Measurements from ENCODE around the gene AASDH.

Gene AASDH

DNA sequence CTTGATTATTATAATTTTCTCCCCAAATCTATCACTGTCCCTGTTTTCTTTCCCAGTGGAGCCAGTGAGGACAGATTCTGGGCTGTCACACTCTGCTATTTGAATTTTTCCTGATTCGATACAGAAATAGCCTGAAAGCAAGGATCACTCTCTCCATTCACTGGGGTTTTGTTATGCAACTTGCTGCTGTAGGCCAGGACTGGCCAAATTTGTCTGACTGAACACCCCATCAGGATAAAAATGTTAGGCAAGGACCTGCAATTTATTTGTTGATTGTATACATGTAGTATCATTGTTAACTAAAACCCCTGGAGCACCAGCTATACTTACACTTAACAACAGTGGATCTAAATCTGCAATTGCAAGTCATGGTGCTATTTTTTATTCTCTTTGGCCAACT lies 68.7 kb downstream of the AASDH start:
- 100% methylated on average over 1 of the region's 1 CpG for WGBS (ENCODE audit: insufficient coverage)
- Histone ChIP-seq H3K9me3 (ENCODE audit: control extremely low read depth in 1 of 5, control insufficient read depth in 4 of 5, insufficient read depth in 2 of 5, low read depth in 1 of 5, low read length in 4 of 5) (peaks cover 0 to 2% (median 0%) of the 10 kb centered on the region in 5 experiments), H3K27ac (ENCODE audit: insufficient read depth in 1 of 2, low read depth in 1 of 2, low read length in 2 of 2, poor library complexity in 1 of 2, severe bottlenecking in 2 of 2) (no peak overlapping the region), H3K4me1 (ENCODE audit: control extremely low read depth in 1 of 4, control insufficient read depth in 4 of 4, insufficient read depth in 4 of 4, low read length in 3 of 4) (no peaks in the 10 kb centered on the region), H3K27me3 (replicated peaks in 2 of 5; ENCODE audit: control insufficient read depth in 4 of 5, insufficient read depth in 5 of 5, low read length in 4 of 5) (no peaks in the 10 kb centered on the region), H3K36me3 (ENCODE audit: control insufficient read depth in 4 of 4, insufficient read depth in 4 of 4, low read length in 3 of 4) (peaks cover 3 to 62% (median 38%) of the 10 kb centered on the region in 4 experiments), H3K4me3 (ENCODE audit: control insufficient read depth in 1 of 7, extremely low read depth in 1 of 7, insufficient read depth in 4 of 7, low read depth in 2 of 7, low read length in 6 of 7) (no peak overlapping the region)
- ChIA-PET CTCF (no interaction called here), POLR2A (no interaction called here)
- DNase-seq, result no peak

DNA sequence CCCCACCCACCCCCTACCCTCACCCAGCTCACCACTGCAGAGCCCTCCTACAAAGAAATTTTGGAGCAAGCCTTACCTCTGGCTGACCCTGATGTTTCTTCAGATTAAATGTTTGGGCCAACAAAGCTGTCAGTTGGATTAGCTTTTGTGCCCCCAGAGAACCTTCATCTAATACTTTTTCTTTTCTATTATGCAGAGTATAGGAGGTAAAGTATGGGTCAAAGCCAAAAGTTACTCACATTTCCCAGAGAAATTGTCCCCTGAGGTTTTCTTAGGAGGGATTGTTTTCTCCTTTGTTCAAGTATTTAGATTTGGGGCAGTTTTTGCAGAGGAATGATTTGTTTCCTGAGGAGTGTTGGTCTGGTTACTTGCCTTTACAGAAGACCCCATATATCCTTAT lies 69.5 kb downstream of the AASDH start:
- Histone ChIP-seq H3K27ac (ENCODE audit: insufficient read depth in 1 of 2, low read depth in 1 of 2, low read length in 2 of 2, poor library complexity in 1 of 2, severe bottlenecking in 2 of 2) (no peak overlapping the region), H3K4me1 (ENCODE audit: control extremely low read depth in 1 of 4, control insufficient read depth in 4 of 4, insufficient read depth in 4 of 4, low read length in 3 of 4) (no peaks in the 10 kb centered on the region), H3K36me3 (ENCODE audit: control insufficient read depth in 4 of 4, insufficient read depth in 4 of 4, low read length in 3 of 4) (peaks cover 3 to 62% (median 42%) of the 10 kb centered on the region in 4 experiments), H3K27me3 (replicated peaks in 2 of 5; ENCODE audit: control insufficient read depth in 4 of 5, insufficient read depth in 5 of 5, low read length in 4 of 5) (no peaks in the 10 kb centered on the region), H3K9me3 (ENCODE audit: control extremely low read depth in 1 of 5, control insufficient read depth in 4 of 5, insufficient read depth in 2 of 5, low read depth in 1 of 5, low read length in 4 of 5) (peaks cover 0 to 2% (median 0%) of the 10 kb centered on the region in 5 experiments), H3K4me3 (ENCODE audit: control insufficient read depth in 1 of 7, extremely low read depth in 1 of 7, insufficient read depth in 4 of 7, low read depth in 2 of 7, low read length in 6 of 7) (no peak overlapping the region)
- ChIA-PET POLR2A (no interaction called here), CTCF (no interaction called here)
- DNase-seq, result no peak

DNA sequence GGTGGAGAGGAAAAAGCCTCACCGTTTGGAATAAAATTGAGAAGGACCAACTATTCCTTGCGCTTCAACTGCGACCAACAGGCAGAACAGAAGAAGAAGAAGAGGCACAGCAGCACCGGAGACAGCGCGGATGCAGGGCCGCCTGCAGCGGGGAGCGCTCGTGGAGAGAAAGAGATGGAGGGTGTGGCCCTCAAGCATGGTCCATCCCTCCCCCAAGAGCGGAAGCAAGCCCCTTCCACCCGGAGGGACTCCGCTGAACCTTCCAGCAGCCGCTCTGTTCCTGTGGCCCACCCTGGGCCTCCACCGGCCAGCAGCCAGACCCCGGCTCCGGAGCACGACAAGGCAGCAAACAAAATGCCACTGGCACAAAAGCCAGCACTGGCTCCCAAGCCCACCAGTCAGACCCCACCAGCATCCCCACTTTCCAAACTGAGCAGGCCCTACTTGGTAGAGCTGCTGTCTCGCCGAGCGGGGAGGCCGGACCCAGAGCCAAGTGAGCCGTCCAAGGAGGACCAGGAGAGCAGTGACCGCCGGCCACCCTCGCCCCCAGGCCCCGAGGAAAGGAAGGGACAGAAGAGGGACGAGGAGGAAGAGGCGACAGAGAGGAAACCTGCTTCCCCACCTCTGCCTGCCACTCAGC lies 71.2 kb downstream of the AASDH start:
- Histone ChIP-seq H3K36me3 (ENCODE audit: control insufficient read depth in 4 of 4, insufficient read depth in 4 of 4, low read length in 3 of 4) (peaks cover 4 to 77% (median 51%) of the 10 kb centered on the region in 4 experiments), H3K4me1 (ENCODE audit: control extremely low read depth in 1 of 4, control insufficient read depth in 4 of 4, insufficient read depth in 4 of 4, low read length in 3 of 4) (no peaks in the 10 kb centered on the region), H3K4me3 (ENCODE audit: control insufficient read depth in 1 of 7, extremely low read depth in 1 of 7, insufficient read depth in 4 of 7, low read depth in 2 of 7, low read length in 6 of 7) (no peak overlapping the region), H3K9me3 (ENCODE audit: control extremely low read depth in 1 of 5, control insufficient read depth in 4 of 5, insufficient read depth in 2 of 5, low read depth in 1 of 5, low read length in 4 of 5) (peaks cover 0 to 2% (median 0%) of the 10 kb centered on the region in 5 experiments), H3K27ac (ENCODE audit: insufficient read depth in 1 of 2, low read depth in 1 of 2, low read length in 2 of 2, poor library complexity in 1 of 2, severe bottlenecking in 2 of 2) (no peak overlapping the region), H3K27me3 (replicated peaks in 2 of 5; ENCODE audit: control insufficient read depth in 4 of 5, insufficient read depth in 5 of 5, low read length in 4 of 5) (no peaks in the 10 kb centered on the region)
- POLR2A ChIA-PET, result no interaction called here
- CTCF ChIA-PET, result interaction anchor here (1.0 kb wide), 1 partner anchor 16 kb away, joined by 3 read pairs; no protein-coding TSS in a partner anchor
- WGBS (ENCODE audit: insufficient coverage), result 98% methylated on average over 26 of the region's 29 CpGs
- DNase-seq, result no peak

DNA sequence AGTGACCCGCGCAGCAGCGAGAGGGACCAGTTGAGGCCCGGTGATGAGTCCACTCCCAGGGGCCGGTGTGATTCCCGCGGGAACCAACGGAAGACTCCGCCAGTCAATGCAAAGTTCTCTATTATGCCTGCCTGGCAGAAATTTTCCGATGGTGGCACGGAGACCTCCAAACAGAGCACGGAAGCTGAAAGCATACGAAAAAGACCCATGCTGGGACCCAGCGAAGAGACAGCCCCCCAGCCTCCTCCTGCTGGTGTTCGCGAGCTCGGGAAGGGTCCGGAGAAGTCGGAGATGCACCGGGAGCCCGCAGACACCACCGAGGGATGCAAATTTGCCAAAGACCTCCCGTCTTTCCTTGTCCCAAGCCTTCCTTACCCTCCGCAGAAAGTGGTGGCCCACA lies 71.7 kb downstream of the AASDH start:
- Histone ChIP-seq H3K9me3 (ENCODE audit: control extremely low read depth in 1 of 5, control insufficient read depth in 4 of 5, insufficient read depth in 2 of 5, low read depth in 1 of 5, low read length in 4 of 5) (peaks cover 0 to 2% (median 0%) of the 10 kb centered on the region in 5 experiments), H3K27ac (ENCODE audit: insufficient read depth in 1 of 2, low read depth in 1 of 2, low read length in 2 of 2, poor library complexity in 1 of 2, severe bottlenecking in 2 of 2) (no peak overlapping the region), H3K4me1 (ENCODE audit: control extremely low read depth in 1 of 4, control insufficient read depth in 4 of 4, insufficient read depth in 4 of 4, low read length in 3 of 4) (no peaks in the 10 kb centered on the region), H3K4me3 (ENCODE audit: control insufficient read depth in 1 of 7, extremely low read depth in 1 of 7, insufficient read depth in 4 of 7, low read depth in 2 of 7, low read length in 6 of 7) (no peak overlapping the region), H3K36me3 (ENCODE audit: control insufficient read depth in 4 of 4, insufficient read depth in 4 of 4, low read length in 3 of 4) (peaks cover 4 to 80% (median 53%) of the 10 kb centered on the region in 4 experiments), H3K27me3 (replicated peaks in 2 of 5; ENCODE audit: control insufficient read depth in 4 of 5, insufficient read depth in 5 of 5, low read length in 4 of 5) (no peaks in the 10 kb centered on the region)
- 98% methylated on average over 24 of the region's 24 CpGs for WGBS (ENCODE audit: insufficient coverage)
- CTCF ChIA-PET, result no interaction called here
- POLR2A ChIA-PET, result no interaction called here
- DNase-seq, result no peak

DNA sequence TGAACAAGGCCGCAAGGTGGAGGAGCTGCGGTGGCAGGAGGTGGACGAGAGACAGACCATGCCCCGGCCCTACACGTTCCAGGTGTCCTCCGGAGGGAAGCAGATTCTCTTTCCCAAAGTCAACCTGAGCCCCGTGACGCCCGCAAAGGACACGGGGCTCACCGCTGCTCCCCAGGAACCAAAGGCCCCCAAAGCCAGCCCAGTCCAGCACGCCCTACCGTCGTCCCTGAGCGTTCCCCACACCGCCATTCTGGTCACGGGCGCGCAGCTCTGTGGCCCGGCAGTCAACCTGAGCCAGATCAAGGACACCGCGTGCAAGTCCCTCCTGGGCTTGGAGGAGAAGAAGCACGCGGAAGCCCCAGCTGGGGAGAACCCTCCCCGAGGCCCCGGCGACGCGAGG lies 72.2 kb downstream of the AASDH start:
- 97% methylated on average over 26 of the region's 29 CpGs for whole genome bisulfite sequencing (ENCODE audit: insufficient coverage)
- peaks cover 4 to 82% (median 51%) of the 10 kb centered on the region in 4 experiments for H3K36me3 ChIP-seq (ENCODE audit: control insufficient read depth in 4 of 4, insufficient read depth in 4 of 4, low read length in 3 of 4)
- H3K9me3 ChIP-seq (ENCODE audit: control extremely low read depth in 1 of 5, control insufficient read depth in 4 of 5, insufficient read depth in 2 of 5, low read depth in 1 of 5, low read length in 4 of 5), result peaks cover 0 to 2% (median 0%) of the 10 kb centered on the region in 5 experiments
- H3K4me1 ChIP-seq (ENCODE audit: control extremely low read depth in 1 of 4, control insufficient read depth in 4 of 4, insufficient read depth in 4 of 4, low read length in 3 of 4), result no peaks in the 10 kb centered on the region
- no peak for DNase-seq
- ChIA-PET CTCF (no interaction called here), POLR2A (no interaction called here)
- H3K27ac ChIP-seq (ENCODE audit: insufficient read depth in 1 of 2, low read depth in 1 of 2, low read length in 2 of 2, poor library complexity in 1 of 2, severe bottlenecking in 2 of 2), result no peak overlapping the region
- no peaks in the 10 kb centered on the region for H3K27me3 ChIP-seq (replicated peaks in 2 of 5; ENCODE audit: control insufficient read depth in 4 of 5, insufficient read depth in 5 of 5, low read length in 4 of 5)
- no peak overlapping the region for H3K4me3 ChIP-seq (ENCODE audit: control insufficient read depth in 1 of 7, extremely low read depth in 1 of 7, insufficient read depth in 4 of 7, low read depth in 2 of 7, low read length in 6 of 7)

DNA sequence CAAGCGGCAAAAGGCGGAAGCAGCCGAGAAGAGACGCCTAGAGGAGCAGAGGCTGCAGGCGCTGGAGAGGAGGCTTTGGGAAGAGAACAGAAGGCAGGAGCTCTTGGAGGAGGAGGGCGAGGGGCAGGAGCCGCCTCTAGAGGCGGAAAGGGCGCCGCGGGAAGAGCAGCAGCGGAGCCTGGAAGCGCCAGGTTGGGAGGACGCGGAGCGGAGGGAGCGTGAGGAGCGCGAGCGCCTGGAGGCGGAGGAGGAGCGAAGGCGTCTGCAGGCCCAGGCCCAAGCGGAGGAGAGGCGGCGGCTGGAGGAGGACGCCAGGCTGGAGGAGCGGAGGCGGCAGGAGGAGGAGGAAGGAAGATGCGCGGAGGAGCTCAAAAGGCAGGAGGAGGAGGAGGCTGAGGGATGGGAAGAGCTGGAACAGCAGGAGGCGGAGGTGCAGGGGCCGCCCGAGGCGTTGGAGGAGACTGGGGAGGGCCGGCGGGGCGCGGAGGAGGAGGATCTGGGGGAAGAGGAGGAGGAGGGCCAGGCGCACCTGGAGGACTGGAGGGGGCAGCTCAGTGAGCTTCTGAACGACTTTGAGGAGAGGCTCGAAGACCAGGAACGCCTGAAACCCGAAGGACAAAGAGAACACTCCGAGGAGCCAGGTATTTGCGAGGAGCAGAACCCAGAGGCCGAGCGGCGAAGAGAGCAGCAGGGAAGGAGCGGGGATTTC lies 72.9 kb downstream of the AASDH start:
- 97% methylated on average over 46 of the region's 50 CpGs for WGBS (ENCODE audit: insufficient coverage)
- POLR2A ChIA-PET, result no interaction called here
- peaks cover 0 to 2% (median 0%) of the 10 kb centered on the region in 5 experiments for H3K9me3 ChIP-seq (ENCODE audit: control extremely low read depth in 1 of 5, control insufficient read depth in 4 of 5, insufficient read depth in 2 of 5, low read depth in 1 of 5, low read length in 4 of 5)

DNA sequence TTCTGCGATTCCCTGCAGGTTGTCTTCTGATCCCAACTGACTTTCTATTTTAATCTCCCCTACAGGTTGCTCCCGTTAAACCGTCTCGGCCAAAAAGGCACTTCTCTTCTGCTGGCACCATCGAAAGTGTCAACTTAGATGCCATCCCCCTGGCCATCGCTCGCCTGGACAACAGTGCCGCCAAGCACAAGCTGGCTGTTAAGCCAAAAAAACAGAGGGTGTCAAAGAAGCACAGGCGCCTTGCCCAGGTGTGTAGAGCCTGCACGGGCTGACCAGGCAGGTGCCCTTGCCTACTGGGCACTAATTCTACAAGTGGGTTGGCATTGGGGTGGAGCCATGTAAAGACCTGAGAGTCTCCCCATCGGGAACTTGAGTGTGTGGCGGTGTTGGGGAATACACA lies 74.2 kb downstream of the AASDH start:
- Histone ChIP-seq H3K27me3 (replicated peaks in 2 of 5; ENCODE audit: control insufficient read depth in 4 of 5, insufficient read depth in 5 of 5, low read length in 4 of 5) (no peaks in the 10 kb centered on the region), H3K4me3 (ENCODE audit: control insufficient read depth in 1 of 7, extremely low read depth in 1 of 7, insufficient read depth in 4 of 7, low read depth in 2 of 7, low read length in 6 of 7) (no peak overlapping the region), H3K36me3 (ENCODE audit: control insufficient read depth in 4 of 4, insufficient read depth in 4 of 4, low read length in 3 of 4) (peaks cover 4 to 83% (median 54%) of the 10 kb centered on the region in 4 experiments), H3K4me1 (ENCODE audit: control extremely low read depth in 1 of 4, control insufficient read depth in 4 of 4, insufficient read depth in 4 of 4, low read length in 3 of 4) (no peaks in the 10 kb centered on the region), H3K27ac (ENCODE audit: insufficient read depth in 1 of 2, low read depth in 1 of 2, low read length in 2 of 2, poor library complexity in 1 of 2, severe bottlenecking in 2 of 2) (no peak overlapping the region), H3K9me3 (ENCODE audit: control extremely low read depth in 1 of 5, control insufficient read depth in 4 of 5, insufficient read depth in 2 of 5, low read depth in 1 of 5, low read length in 4 of 5) (peaks cover 0 to 2% (median 0%) of the 10 kb centered on the region in 5 experiments)
- over 99% methylated on average over 12 of the region's 12 CpGs for WGBS (ENCODE audit: insufficient coverage)
- POLR2A ChIA-PET, result no interaction called here
- no peak for DNase-seq
- CTCF ChIA-PET, result no interaction called here

More for the DNA sequence above, 72.9 kb downstream of the AASDH start:
- Histone ChIP-seq H3K4me1 (ENCODE audit: control extremely low read depth in 1 of 4, control insufficient read depth in 4 of 4, insufficient read depth in 4 of 4, low read length in 3 of 4) (no peaks in the 10 kb centered on the region), H3K27ac (ENCODE audit: insufficient read depth in 1 of 2, low read depth in 1 of 2, low read length in 2 of 2, poor library complexity in 1 of 2, severe bottlenecking in 2 of 2) (no peak overlapping the region), H3K4me3 (ENCODE audit: control insufficient read depth in 1 of 7, extremely low read depth in 1 of 7, insufficient read depth in 4 of 7, low read depth in 2 of 7, low read length in 6 of 7) (no peak overlapping the region), H3K36me3 (ENCODE audit: control insufficient read depth in 4 of 4, insufficient read depth in 4 of 4, low read length in 3 of 4) (peaks cover 4 to 80% (median 50%) of the 10 kb centered on the region in 4 experiments), H3K27me3 (replicated peaks in 2 of 5; ENCODE audit: control insufficient read depth in 4 of 5, insufficient read depth in 5 of 5, low read length in 4 of 5) (no peaks in the 10 kb centered on the region)
- CTCF ChIA-PET, result no interaction called here
- no peak for DNase-seq
